Activated CD4-positive, CD25-positive, alpha-beta regulatory T cell (primary cell): Measurements from ENCODE around the gene MT1A.
A peak's percentile ranks its signal among the peaks of the same experiment; 100 is the strongest.

Source experiments
- DNase-seq, 4 experiments: peaks; one replicate each; lab custom pipeline; 2025; lab: John Stamatoyannopoulos, UW

The MT1A gene

DNA sequence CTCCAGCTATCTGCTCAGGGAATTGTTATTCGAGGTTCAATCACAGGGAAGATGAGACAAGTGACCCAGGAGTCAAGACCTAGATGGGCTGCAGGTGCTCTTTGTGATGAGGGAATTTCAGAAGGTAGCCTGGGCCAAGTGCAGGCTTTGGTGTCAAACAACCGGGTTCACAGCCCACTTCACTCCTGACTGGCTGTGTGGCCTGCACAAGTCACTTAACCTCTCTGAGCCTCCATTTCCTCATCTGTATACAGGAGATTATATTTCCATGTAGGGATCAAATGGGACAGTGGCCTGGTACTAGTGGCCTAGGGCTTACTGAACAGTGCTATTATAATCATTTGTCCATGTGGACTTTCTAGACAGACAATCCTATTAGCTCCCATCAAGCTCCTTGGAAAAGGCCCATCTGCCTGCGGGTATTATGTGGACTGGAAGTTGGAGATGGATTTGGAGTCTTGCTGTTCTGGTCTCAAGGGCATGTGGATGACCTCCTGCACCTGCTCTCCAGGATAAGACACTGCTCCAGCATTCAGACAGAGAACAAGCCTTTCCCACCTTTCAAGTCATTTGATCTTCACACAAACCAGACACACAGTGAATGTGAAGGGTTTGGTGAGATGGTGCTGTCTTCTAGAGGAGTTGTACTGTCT, 40.7 kb downstream of the MT1A start:
- DNase-seq = no peak

GRCh38 chr16:56679818-56680217, 41.4 kb downstream of the MT1A start:
- DNase-seq = no peak

DNA sequence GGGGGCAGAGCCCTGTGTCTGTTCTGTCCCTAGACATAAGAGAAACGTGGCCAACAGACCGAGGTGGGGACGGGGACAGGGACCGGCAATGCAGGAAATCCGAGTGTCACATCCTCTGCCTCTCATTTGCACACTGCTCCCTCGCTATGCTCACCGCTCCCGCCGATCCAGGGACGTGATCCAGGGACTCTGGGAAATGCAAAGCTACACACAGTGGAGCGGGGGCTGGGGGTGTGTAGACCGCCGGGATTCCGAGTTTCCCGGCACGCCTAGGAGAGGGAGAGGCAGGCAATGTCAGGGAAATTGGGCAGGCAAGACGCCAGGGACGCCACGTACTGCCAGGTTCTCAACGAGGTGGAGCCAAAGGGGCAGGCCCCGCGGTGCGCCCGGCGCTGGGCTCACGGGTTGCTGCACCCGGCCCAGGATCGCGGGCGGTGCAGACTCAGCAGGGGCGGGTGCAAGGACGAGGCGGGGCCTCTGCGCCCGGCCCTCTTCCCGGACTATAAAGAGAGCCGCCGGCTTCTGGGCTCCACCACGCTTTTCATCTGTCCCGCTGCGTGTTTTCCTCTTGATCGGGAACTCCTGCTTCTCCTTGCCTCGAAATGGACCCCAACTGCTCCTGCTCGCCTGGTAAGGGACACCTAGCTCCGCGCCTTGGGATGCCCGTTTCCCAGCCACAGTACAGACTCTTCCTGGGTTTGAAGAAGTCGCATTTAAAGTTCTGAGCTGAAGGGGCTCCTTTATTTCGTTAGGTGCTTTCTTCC, 43.7 kb downstream of the MT1A start, which contains the start of gene MT1X:
TSS of gene MT1X (plus strand) at position 532 of the 764 bp plus-strand sequence. CDS start at position 603, 71 bp downstream.
- DNase-seq = peak; percentile 78 to 84 (median 80)

DNA sequence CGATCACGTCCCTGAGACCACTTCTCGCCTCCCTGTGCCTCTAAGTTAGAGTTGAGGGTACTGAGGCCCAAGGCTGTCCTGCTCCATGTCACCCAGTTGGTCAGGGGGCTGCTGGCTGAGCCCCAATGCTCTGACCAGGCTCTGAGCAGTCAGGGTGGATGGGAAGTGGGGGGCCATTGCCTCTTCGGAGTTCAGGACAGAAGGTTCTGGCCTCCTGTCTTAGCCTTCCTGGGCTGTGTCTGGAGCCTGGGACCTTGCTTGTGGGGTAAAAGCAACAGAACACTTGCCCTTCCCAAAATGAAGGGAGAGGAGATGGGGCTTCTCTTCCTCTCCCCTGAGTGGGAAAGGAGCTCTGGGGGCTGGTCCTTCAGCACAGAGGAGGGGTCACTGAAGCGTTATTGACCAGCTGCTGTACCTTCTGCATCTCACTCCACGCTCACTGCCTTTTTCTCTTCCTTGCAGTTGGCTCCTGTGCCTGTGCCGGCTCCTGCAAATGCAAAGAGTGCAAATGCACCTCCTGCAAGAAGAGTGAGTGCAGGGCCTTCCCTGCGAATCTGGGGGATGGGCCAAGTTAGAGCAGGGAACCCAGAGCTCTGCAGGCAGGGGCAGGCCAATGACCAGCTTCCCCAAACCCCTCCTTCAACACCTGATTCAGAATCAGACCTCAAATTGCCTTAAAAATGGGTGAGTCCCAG, 44.4 kb downstream of the MT1A start:
- DNase-seq = no peak

DNA sequence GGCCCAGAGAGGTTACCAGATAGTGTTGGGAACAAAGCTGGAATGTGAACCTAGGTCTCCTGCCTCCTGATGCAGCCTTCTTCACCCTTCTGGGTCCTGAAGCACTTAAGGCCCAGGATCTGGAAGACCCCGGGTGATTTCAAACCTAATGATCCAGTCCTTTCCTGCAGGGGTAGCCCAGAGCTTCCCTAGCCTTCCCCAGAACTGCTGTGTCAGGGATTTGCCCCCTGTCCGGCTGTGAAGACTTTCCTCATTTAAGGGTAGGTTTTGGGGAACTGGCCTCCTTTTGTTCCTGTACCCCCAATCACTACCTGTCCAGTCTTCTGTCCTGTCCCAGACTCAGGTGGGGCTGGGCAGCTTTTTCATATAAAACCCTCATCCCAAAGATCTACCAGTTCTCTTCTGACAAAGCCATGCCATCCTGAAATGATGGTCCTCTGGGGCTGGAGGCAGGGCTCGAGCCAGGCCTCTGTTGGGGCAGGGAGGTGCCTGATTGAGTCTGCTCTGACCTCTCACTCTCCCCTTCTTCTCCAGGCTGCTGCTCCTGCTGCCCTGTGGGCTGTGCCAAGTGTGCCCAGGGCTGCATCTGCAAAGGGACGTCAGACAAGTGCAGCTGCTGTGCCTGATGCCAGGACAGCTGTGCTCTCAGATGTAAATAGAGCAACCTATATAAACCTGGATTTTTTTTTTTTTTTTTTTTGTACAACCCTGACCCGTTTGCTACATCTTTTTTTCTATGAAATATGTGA, 45.1 kb downstream of the MT1A start:
- no peak for DNase-seq

GRCh38 chr16:56684256-56684925, 45.9 kb downstream of the MT1A start:
- DNase-seq = no peak

DNA sequence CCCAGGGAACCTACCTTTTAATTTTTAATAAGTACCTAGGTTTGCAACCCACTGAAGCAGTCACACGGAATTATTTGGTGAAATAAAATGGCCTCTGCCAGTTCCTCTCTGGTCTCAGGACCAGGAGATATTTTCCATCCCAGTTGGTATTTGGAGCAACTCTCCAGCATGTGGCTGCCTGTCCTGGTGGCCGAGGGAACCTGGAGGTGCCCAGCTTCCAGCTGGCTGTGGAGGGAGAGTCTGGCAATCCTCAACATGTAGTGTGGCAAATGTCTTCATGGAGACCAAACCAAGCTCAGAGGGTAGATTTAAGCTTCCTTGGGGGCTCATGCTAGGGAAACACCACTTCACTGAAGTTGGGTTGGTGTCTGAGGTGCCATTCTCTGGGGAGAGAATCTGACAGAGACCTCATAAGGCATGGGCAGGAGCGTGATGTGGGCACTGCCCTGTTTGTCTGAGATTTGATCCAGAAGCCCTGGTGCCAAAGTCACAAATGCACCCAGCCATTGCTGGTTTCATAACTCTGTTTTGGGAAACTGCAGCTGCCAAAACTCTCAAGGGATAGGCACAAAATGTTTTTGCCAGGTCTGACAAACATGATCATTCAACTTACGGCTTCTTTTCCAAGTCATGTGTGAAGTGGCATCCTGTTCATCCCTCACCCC, 46.6 kb downstream of the MT1A start:
- no peak for DNase-seq

- DNase-seq = no peak
These were observed 48.3 kb downstream of the MT1A start for GRCh38 chr16:56686758-56687157.

DNA sequence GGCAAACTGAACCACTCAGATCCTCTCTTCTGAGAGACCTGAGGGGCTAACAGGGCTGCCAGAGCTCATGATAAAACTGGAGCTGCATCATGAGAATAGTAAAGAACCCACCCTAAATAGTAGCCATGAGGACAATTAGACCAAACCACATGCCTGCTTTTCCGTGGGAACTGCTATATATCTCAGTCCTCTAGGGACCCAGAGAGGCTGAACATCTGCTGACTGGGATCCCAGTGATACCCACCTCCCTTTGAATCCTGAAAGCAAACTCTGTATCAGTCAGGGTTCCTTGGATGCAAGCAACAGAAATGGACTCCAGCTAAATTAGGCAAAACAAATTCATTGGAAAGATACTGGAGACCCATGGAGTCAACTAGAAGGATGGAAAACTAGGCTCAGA, 50.3 kb downstream of the MT1A start:
- DNase-seq = no peak

DNA sequence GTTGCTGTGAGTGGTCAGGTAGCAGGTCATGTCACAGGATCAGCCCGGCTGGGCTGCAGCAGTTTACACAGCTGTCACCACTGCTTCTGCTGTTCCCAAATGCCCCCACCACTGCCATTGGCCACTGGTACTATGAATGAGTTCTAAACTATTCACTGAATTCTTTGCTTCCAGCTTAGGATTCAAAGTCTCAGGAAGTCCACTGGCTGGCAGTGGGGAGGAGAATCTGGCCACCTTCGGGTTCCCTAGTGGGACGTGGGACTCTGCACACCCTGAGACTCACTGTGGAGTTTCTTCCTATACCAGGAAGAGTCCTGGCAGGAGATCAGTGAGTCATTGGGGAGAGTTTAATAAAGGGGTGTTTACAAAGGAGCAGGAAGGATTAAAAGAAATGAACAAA, 50.7 kb downstream of the MT1A start:
- no peak for DNase-seq
